ENCODE results near the gene SLC49A4. TPM values are rescaled to one million over a fixed set of nuclear protein-coding genes. Genes with fewer than 3 reads are reported as not detected.

Gene SLC49A4
- total RNA-seq, 1 experiment from 2014 or later = 10.2 TPM

DNA sequence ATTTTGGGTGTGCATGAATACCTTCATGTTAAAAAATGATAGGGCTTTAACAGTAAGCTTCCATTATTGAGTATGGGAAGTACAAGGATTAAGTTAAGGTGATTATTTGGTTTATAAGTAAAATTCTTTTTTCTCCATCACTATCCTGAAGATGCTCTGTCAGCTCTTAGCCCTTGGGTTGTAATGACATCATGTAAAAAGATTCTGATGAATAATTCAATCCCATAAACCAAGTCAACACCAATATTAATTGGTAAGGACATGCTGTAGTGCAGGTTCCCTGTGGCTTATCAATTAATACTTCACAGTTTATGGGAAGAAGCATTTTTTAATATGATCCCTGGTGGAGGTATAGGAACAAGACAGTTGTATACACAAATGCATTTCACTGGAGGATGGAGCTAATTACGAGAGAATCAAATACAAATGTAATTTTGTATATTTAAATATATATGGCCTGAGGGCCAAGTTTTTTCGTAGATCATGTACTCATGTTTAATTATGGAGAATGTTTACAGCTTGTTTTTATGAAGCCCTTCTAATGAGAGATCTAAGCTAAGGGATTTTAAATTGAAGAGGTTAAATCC, 87.6 kb downstream of the SLC49A4 start:
- no peaks in the 10 kb centered on the region for H3K27me3 Mint-ChIP-seq (ENCODE audit: low read depth)
- no peak overlapping the region for H3K4me3 Mint-ChIP-seq
- ATAC-seq (no peak), DNase-seq (ENCODE audit: low spot score) (no peak)
- POLR2A ChIA-PET = interaction anchor here (1.0 to 1.3 kb wide), 2 partner anchors 9 to 39 kb away, joined by 3 read pairs; no protein-coding TSS in a partner anchor
- peaks cover 6% of the 10 kb centered on the region for H3K4me1 Mint-ChIP-seq
- TF ChIP-seq NFYB (CRISPR knock-in tag; conservative IDR thresholded peaks at IDR 0.05; ENCODE audit: low read depth) (no peak), KAT7 (CRISPR knock-in tag; IDR thresholded peaks at IDR 0.05; ENCODE audit: borderline replicate concordance) (no peak)
- H3K27ac Mint-ChIP-seq = no peak overlapping the region
- no peaks in the 10 kb centered on the region for H3K36me3 Mint-ChIP-seq
- CTCF ChIA-PET = no interaction called here
- no peaks in the 10 kb centered on the region for H3K9me3 Mint-ChIP-seq

DNA sequence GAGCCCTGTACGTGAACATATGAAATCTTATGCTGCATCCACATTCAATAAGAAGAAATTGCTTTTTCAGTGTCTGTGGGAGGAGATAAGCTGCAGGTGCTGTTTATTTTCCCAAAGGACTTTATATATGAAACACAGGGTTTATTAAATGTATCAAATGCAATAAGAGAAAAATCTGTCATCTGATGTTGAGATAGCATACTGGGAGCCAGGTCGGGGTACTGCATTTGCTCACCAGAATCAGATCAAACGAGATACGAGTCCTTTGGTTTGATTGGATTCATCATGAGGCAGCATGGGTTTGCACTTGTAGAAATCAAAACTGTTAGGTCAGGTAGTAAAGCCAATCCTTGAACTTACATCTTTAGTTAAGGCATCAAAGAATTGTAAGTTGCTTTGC, 91.4 kb downstream of the SLC49A4 start:
- H3K27ac Mint-ChIP-seq = no peak overlapping the region
- H3K27me3 Mint-ChIP-seq (ENCODE audit: low read depth) = no peaks in the 10 kb centered on the region
- ChIA-PET POLR2A (no interaction called here), CTCF (no interaction called here)
- DNase-seq (ENCODE audit: low spot score) (no peak), ATAC-seq (no peak)
- H3K4me1 Mint-ChIP-seq = peaks cover 24% of the 10 kb centered on the region
- H3K36me3 Mint-ChIP-seq = no peaks in the 10 kb centered on the region
- no peak for TF ChIP-seq JUN (CRISPR knock-in tag; IDR thresholded peaks at IDR 0.05)
- TF ChIP-seq, protein P1, sequence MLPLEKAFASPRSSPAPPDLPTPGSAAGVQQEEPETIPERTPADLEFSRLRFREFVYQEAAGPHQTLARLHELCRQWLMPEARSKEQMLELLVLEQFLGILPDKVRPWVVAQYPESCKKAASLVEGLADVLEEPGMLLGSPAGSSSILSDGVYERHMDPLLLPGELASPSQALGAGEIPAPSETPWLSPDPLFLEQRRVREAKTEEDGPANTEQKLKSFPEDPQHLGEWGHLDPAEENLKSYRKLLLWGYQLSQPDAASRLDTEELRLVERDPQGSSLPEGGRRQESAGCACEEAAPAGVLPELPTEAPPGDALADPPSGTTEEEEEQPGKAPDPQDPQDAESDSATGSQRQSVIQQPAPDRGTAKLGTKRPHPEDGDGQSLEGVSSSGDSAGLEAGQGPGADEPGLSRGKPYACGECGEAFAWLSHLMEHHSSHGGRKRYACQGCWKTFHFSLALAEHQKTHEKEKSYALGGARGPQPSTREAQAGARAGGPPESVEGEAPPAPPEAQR (CRISPR knock-in tag; IDR thresholded peaks at IDR 0.05) = no peak
- TF ChIP-seq, protein P2, sequence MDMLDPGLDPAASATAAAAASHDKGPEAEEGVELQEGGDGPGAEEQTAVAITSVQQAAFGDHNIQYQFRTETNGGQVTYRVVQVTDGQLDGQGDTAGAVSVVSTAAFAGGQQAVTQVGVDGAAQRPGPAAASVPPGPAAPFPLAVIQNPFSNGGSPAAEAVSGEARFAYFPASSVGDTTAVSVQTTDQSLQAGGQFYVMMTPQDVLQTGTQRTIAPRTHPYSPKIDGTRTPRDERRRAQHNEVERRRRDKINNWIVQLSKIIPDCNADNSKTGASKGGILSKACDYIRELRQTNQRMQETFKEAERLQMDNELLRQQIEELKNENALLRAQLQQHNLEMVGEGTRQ (CRISPR knock-in tag; IDR thresholded peaks at IDR 0.05) = no peak
- TF ChIP-seq IRF2 (CRISPR knock-in tag; IDR thresholded peaks at IDR 0.05; ENCODE audit: borderline replicate concordance, low read depth) = no peak
- no peak for TF ChIP-seq PRRX2 (CRISPR knock-in tag; IDR thresholded peaks at IDR 0.05)
- no peak for TF ChIP-seq EMX1 (CRISPR knock-in tag; IDR thresholded peaks at IDR 0.05)
- no peak for TF ChIP-seq JAZF1 (CRISPR knock-in tag; IDR thresholded peaks at IDR 0.05)
- TF ChIP-seq GTF2I (CRISPR knock-in tag; conservative IDR thresholded peaks at IDR 0.05) = no peak
- no peak for TF ChIP-seq OVOL2 (CRISPR knock-in tag; IDR thresholded peaks at IDR 0.05; ENCODE audit: borderline replicate concordance)
- TF ChIP-seq RORB (CRISPR knock-in tag; IDR thresholded peaks at IDR 0.05) = no peak
- TF ChIP-seq, protein P3, sequence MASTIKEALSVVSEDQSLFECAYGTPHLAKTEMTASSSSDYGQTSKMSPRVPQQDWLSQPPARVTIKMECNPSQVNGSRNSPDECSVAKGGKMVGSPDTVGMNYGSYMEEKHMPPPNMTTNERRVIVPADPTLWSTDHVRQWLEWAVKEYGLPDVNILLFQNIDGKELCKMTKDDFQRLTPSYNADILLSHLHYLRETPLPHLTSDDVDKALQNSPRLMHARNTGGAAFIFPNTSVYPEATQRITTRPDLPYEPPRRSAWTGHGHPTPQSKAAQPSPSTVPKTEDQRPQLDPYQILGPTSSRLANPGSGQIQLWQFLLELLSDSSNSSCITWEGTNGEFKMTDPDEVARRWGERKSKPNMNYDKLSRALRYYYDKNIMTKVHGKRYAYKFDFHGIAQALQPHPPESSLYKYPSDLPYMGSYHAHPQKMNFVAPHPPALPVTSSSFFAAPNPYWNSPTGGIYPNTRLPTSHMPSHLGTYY (CRISPR knock-in tag; IDR thresholded peaks at IDR 0.05) = no peak
- TF ChIP-seq, protein P4, sequence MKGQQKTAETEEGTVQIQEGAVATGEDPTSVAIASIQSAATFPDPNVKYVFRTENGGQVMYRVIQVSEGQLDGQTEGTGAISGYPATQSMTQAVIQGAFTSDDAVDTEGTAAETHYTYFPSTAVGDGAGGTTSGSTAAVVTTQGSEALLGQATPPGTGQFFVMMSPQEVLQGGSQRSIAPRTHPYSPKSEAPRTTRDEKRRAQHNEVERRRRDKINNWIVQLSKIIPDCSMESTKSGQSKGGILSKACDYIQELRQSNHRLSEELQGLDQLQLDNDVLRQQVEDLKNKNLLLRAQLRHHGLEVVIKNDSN (CRISPR knock-in tag; IDR thresholded peaks at IDR 0.05) = no peak
- TF ChIP-seq, protein P5, sequence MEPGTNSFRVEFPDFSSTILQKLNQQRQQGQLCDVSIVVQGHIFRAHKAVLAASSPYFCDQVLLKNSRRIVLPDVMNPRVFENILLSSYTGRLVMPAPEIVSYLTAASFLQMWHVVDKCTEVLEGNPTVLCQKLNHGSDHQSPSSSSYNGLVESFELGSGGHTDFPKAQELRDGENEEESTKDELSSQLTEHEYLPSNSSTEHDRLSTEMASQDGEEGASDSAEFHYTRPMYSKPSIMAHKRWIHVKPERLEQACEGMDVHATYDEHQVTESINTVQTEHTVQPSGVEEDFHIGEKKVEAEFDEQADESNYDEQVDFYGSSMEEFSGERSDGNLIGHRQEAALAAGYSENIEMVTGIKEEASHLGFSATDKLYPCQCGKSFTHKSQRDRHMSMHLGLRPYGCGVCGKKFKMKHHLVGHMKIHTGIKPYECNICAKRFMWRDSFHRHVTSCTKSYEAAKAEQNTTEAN (CRISPR knock-in tag; IDR thresholded peaks at IDR 0.05) = no peak
- H3K9me3 Mint-ChIP-seq = no peaks in the 10 kb centered on the region
- no peak overlapping the region for H3K4me3 Mint-ChIP-seq

DNA sequence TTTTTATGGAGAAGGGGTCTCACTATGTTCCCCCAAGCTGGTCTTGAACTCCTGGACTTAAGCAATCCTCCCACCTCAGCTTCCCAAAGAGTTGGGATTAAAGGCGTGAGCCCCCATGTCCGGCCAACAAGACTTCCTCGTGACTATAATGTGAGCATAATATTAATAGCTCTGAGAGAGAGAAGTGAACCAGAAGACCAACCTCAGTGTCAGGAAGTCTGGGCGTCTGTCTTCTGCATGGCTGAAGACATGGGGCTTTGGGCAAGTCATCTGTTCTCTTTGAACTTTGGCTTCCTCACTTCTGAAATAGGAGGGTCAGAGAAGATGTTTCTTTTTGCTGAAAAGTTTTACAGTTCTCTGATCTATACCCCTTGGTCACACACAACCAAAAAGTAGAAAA, 92.1 kb downstream of the SLC49A4 start:
- Mint-ChIP-seq H3K9me3 (no peaks in the 10 kb centered on the region; the same call in 1 of the 2 replicates), H3K4me1 (peaks cover 25% of the 10 kb centered on the region), H3K27ac (no peak overlapping the region), H3K4me3 (no peak overlapping the region), H3K27me3 (ENCODE audit: low read depth) (no peaks in the 10 kb centered on the region), H3K36me3 (no peaks in the 10 kb centered on the region)
- CTCF ChIA-PET = no interaction called here
- ATAC-seq = no peak
- no peak for DNase-seq (ENCODE audit: low spot score)
- POLR2A ChIA-PET = no interaction called here
- TF ChIP-seq ESRRA (CRISPR knock-in tag; IDR thresholded peaks at IDR 0.05; ENCODE audit: borderline replicate concordance) (no peak), ZNF416 (CRISPR knock-in tag; IDR thresholded peaks at IDR 0.05) (no peak), ZNF138 (CRISPR knock-in tag; conservative IDR thresholded peaks at IDR 0.05) (no peak), ZNF232 (CRISPR knock-in tag; IDR thresholded peaks at IDR 0.05) (no peak), TP53 (CRISPR knock-in tag; IDR thresholded peaks at IDR 0.05) (no peak), MYBL2 (CRISPR knock-in tag; IDR thresholded peaks at IDR 0.05) (no peak)
- TF ChIP-seq, protein P6, sequence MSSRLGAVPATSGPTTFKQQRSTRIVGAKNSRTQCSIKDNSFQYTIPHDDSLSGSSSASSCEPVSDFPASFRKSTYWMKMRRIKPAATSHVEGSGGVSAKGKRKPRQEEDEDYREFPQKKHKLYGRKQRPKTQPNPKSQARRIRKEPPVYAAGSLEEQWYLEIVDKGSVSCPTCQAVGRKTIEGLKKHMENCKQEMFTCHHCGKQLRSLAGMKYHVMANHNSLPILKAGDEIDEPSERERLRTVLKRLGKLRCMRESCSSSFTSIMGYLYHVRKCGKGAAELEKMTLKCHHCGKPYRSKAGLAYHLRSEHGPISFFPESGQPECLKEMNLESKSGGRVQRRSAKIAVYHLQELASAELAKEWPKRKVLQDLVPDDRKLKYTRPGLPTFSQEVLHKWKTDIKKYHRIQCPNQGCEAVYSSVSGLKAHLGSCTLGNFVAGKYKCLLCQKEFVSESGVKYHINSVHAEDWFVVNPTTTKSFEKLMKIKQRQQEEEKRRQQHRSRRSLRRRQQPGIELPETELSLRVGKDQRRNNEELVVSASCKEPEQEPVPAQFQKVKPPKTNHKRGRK (CRISPR knock-in tag; IDR thresholded peaks at IDR 0.05; ENCODE audit: borderline replicate concordance) = no peak
- TF ChIP-seq, protein P7, sequence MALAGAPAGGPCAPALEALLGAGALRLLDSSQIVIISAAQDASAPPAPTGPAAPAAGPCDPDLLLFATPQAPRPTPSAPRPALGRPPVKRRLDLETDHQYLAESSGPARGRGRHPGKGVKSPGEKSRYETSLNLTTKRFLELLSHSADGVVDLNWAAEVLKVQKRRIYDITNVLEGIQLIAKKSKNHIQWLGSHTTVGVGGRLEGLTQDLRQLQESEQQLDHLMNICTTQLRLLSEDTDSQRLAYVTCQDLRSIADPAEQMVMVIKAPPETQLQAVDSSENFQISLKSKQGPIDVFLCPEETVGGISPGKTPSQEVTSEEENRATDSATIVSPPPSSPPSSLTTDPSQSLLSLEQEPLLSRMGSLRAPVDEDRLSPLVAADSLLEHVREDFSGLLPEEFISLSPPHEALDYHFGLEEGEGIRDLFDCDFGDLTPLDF (CRISPR knock-in tag; IDR thresholded peaks at IDR 0.05) = no peak
- TF ChIP-seq, protein P8, sequence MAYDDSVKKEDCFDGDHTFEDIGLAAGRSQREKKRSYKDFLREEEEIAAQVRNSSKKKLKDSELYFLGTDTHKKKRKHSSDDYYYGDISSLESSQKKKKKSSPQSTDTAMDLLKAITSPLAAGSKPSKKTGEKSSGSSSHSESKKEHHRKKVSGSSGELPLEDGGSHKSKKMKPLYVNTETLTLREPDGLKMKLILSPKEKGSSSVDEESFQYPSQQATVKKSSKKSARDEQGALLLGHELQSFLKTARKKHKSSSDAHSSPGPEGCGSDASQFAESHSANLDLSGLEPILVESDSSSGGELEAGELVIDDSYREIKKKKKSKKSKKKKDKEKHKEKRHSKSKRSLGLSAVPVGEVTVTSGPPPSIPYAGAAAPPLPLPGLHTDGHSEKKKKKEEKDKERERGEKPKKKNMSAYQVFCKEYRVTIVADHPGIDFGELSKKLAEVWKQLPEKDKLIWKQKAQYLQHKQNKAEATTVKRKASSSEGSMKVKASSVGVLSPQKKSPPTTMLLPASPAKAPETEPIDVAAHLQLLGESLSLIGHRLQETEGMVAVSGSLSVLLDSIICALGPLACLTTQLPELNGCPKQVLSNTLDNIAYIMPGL (CRISPR knock-in tag; IDR thresholded peaks at IDR 0.05) = no peak
